ENCODE results near the gene HLA-A.
"Not testable (repeated sequence)": the region's sequence is repeated elsewhere in the genome, so short reads cannot be mapped to it uniquely, and the experiment has no call there.

Gene HLA-A

DNA sequence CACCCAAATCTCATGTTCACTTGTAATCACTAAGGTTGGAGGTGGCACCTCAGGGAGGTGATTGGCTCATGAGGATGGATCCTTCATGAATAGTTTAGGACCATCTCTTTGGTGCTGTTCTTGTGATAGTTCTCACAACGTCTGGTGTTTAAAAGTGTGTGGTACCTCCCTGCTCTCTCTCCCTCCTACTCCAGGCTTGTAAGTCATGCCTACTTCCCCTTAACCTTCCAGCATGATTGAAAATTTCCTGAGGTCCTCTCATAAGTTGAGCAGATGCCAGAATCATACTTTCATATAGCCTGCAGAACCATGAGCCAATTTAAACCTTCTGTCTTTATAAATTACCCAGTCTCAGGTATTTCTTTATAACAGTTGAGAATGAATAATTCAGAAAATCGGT is 16.6 kb downstream of the HLA-A start:
- in situ Hi-C loops (cut with MboI; ENCODE audit: low sequenced_read_pairs): no loop called here

DNA sequence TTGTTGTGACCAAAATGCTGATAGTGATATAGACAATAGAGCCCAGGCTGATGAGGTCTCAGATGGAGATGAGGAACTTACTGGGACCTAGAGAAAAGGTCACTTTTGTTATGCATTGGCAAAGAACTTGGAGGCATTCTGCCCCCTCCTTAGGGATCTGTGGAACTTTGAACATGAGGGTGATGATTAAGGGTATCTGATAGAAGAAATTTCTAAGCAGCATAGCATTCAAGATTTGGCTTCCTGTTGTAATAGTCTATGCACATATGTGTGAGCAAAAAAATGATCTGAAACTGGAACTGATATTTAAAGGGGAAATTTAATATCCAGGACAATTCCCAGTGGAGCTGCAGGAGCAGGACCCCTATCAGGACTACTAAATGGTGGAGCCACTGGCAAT is 17.1 kb downstream of the HLA-A start:
- in situ Hi-C loops (cut with MboI; ENCODE audit: low sequenced_read_pairs): no loop called here

DNA sequence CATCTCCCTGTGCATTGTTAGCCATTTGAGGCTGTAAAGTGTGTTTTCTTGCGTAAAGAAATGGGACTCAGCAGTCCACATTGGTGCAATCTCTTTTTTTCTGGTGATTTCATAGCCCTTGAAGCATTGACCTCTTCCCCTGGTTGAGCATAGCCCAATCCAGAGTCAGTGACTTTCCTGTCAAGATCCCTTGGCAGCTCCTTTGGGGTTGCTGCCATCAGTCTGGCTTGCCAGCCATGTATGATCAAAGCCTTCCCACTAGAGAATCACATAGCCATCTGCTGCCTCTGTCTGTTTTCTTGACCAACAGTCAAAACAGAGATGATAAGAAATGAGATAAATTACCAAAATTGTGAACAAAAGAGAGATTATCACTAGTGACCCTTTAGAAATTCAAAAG is 19.6 kb downstream of the HLA-A start:
- in situ Hi-C loops (cut with MboI; ENCODE audit: low sequenced_read_pairs): no loop called here

DNA sequence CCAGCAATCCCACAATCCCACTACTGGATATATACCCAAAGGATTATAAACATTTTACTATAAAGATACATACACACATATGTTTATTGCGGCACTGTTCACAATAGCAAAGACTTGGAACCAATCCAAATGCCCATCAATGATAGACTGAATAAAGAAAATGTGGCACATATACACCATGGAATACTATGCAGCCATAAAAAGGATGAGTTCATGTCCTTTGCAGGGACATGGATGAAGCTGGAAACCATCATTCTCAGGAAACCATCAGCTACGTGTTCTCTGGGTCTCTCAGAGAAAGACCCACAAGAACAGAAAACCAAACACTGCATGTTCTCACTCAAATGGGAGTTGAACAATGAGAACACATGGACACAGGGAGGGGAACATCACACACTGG is 21.4 kb downstream of the HLA-A start:
- in situ Hi-C loops (cut with MboI; ENCODE audit: low sequenced_read_pairs): not testable (repeated sequence)

DNA sequence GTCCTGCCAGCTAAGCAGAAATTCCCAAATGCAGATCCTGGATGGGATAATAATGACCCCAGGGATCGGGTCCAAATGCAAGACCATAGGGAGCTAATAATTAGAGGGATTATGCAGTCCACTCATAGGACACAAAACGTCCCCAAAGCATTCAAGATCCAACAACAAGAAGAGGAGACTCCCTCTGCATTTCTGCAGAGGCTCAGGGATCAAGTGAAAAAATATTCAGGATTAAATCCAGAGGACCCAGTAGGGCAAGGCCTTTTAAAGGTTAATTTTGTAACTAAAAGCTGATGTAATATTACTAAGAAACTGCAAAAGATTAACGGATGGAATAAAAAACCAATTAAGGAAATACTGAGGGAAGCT is 22.2 kb downstream of the HLA-A start:
- in situ Hi-C loops (cut with MboI; ENCODE audit: low sequenced_read_pairs): no loop called here

DNA sequence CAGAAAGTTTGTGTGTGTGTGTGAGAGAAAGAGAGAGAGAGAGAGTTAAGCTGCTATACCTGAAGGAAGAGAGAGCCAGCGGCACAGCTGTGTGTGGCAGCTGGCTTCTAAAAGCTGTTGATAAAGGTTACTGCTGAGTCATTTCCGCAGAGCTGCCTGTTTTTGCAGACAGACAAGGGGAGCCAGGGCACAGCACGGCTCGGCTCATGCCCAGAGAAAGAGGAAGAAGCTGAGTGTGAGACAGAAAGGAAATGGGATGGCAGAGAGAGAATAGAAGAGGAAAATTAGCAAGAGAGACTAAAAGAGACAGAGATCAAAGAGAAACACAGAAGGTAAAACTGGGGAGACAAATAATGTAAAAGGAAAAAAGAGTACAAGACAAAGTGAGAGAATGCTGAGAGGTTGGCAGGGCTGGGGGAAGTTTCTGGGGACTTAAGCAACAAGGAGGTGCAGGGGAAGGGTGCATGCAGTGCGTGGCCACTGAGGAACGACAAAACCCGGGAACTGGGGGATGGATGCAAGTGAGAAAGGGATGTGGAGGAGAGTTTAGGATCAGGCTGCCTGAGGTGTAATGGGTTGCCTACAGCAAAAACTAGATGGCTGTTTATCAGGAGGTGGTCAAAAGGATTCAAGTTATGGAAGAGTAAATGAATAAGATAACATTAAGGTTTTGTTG is 22.7 kb downstream of the HLA-A start:
- in situ Hi-C loops (cut with MboI; ENCODE audit: low sequenced_read_pairs): no loop called here

DNA sequence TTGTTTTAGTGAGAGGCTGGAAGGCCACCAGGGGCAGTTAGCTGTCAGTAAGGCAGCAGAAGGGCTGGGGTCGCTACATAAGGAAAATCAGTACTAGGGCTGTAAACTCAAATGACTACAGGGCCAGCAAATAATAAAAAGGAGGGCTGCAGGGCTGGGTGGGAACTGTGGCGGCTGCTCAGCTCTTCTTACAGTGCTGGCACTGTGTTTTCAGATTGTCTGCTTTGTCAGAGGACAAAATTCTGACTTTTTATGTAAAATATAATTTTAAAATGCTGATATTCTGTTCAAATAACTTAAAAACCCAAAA is 23.2 kb downstream of the HLA-A start:
- in situ Hi-C loops (cut with MboI; ENCODE audit: low sequenced_read_pairs): no loop called here

DNA sequence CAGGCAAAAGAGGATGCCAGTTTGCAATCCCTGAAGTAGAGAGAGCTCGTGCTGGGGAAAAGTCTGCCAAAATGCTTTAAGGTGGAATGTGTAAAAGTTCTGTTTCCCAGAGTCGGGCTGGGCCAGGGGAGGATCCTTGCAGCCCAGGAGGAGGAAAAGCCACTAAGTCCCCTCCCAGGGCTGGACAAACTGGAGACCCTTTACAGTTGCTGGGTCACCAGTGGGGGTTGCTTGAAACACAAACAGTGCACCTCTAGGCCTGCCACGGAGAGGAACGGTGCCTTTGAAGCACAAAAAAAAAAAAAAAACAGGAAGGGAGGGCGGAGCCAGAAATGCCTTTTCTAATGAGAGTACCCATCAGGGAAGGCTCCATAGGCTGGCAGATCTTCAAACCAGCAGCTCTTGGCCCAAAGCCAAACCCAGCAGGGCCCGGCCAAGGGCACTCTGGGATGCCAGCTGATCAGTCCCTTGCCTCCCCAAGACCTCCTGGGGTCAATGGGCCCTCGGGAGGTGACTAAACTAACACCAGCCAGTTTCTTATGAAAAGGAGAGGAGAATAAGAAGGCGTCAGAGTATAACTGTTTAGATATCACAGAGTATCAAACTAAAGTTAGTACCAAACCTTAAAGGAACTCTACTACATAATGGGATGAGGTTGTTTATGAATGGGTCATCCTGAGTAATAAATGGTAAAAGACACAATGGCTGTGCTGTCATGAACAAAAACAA is 23.7 kb downstream of the HLA-A start:
- in situ Hi-C loops (cut with MboI; ENCODE audit: low sequenced_read_pairs): no loop called here

DNA sequence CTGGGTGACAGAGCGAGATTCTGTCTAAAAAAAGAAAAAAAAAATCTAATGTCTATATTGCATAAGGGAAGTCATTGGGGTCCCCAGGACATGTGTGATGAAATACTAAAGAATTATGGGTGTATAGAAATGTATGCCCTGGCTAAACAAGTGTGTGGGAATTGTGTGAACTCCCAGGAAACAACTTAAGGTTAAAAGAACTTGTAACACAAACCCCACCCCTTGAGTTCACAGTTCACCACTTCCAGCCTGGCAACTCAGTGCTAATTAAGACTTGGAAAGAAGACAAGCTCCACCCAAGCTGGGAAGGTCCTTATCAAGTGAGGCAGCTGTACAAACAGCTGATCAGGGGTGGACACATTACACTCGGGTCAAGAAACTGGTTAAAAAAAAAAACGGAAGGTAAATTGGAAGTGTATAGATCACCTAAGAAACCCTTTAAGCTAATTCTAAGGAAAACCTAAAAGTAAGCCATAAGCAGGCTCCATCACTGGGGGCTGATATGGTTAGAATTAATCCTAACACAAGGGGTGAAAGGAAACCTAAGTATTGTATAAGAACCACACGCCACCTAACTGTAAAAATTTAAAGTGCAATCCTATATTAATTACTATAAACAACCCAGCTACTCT is 25.2 kb downstream of the HLA-A start:
- in situ Hi-C loops (cut with MboI; ENCODE audit: low sequenced_read_pairs): no loop called here

DNA sequence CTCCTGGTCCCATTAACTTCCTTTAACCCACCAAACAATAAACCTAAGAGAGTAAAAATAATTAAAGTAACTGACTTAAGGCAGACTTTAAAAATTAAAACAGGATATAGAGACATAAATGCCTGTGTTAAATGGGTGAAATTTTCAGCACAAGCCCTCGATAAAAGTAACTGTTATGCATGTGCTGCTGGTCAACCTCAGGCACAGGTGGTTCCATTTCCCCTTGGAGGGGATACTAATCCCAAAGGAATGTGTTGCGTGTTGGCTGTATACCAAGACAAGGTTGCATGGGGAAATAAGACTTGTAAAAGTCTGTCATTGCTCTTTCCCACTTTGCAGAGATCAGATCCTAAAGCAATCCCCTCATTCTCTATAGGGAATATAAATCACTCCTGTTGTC is 25.8 kb downstream of the HLA-A start:
- in situ Hi-C loops (cut with MboI; ENCODE audit: low sequenced_read_pairs): no loop called here

DNA sequence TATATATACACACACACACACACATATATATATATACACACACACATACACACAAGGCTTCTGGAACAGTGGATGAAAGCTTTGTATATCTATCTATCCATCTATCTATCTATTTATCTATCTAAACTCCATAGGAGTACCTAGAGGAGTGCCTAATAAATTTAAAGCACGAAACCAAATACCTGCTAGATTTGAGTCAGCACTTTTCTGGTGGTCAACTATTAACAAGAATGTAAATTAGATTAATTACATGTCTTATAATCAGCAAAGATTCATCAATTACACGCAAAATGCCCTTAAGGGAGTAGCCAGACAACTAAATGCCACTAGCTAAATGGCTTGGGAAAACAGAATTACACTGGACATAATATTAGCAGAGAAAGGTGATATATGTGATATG is 26.6 kb downstream of the HLA-A start:
- in situ Hi-C loops (cut with MboI; ENCODE audit: low sequenced_read_pairs): no loop called here

DNA sequence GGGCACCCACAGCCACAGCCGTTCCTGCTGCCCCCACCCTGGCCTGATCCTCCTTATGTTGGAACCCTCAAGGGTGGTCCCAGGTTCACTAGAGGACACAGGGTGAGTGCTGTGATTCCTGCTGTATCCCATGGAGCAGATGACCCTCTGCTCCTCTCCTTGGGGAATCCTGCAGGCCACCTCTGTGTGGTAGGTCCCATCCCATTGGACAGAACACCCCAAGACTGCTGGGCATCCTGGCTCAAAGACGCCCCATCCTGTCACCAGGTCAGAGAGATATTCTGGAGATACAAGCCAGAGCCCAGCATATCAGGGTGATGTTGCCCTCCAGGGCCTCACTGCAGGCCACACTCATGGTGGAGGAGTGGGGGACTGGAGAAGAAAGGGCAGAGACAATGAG is 28.4 kb downstream of the HLA-A start:
- in situ Hi-C loops (cut with MboI; ENCODE audit: low sequenced_read_pairs): no loop called here

DNA sequence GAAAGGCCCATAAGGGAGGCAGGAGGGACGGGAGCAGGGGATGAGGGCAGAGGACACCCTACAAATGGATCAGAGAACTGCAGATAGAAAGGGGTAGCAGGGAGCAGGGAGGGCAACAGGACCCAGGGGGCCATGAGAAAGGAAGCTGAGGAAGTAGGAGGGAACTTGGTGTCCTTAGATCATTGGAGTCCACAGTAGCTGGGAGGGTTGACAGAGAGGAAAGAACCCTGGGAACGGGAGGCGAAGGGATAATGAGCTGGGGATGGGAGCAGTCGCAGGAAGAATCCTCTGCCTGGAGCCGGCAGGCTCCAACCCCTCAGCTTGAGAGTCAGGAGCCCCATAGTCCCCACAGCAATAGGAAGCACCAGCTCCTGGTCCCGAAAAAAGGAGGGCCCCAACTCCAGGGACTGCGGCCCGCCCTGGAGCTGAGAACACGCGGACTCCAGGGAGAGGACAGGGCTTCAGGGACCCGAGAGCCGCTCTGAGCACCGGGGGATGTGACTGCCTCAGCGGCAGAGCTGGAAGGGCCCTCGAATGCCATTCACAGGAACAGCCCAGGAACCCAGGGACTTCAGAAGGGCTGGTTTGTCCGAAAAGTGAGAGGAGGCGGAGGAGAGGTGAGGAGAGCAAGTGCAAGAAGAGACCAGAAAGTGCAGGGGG is 32.7 kb downstream of the HLA-A start:
- in situ Hi-C loops (cut with MboI; ENCODE audit: low sequenced_read_pairs): no loop called here

DNA sequence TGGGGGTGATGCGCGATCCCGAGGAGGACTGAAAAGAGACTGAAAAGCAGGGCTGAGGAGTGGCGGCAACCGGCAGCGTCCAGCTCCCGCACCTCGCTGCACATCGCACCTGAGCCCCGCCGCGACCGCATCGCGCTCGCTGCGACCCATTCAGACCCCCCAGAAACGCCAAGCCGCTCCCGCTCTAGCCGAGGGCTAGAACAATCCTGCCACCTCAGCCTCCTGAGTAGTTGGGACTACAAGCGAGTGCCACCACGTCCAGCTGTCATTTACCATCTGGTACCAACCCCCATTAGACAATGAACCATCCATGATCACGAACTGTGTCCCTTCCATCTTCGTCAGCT is 33.2 kb downstream of the HLA-A start:
- in situ Hi-C loops (cut with MboI; ENCODE audit: low sequenced_read_pairs): no loop called here

DNA sequence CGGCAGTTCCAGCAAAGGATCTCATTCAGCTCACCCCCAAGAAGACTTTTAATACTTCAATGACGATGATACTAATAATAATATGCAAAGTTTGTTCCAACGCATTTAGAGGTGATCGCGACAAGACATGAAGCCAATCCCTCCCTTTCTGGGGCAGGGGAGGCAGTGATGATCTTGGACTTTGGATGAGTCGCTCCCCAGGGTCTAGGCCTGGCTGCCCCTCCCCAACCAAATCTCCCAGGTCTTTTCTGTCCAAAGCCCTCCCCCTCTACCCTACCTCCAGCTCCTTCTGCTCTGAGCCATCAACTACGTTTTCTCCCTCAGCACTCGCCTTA is 33.9 kb downstream of the HLA-A start:
- in situ Hi-C loops (cut with MboI; ENCODE audit: low sequenced_read_pairs): no loop called here

DNA sequence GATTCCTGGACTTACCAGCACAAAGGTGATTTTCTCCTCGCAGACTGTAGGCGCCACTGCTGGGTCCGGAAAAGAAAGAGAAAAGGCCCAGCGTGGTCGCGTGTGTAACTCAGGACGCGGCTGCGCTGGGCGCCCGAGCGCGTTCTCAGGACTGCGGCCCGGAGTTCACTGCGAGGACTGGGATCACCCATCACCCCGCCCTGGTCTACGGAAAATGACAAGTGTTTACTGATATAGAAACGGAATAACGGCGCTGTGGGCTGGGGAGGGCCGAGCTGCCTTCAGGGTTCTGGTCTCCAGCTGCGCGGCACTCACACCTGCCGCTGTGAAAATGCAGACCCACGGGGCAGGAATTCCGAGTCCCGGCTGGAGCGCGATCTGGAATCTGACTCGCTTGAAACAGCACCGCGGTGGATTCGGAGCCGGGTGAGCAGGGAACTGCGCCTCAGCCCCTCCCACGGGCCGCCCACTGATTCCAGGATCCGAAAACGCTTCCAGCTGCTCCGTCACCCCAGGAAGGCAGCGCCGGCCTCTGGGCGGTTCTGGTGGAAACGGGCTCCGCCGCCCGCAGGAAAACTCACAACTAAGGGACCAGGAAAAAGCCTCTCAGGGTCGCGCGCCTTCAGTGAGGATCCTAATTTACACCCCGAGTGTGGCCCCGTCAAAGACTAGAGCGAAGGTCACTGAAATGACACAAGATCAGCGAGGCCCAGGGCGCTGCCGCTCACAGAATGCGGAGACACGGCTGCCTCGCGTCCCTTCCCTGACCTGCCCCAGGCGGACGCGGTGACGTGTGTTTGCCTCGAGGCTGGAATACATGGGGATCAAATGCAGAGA is 34.5 kb downstream of the HLA-A start:
- in situ Hi-C loops (cut with MboI; ENCODE audit: low sequenced_read_pairs): no loop called here

DNA sequence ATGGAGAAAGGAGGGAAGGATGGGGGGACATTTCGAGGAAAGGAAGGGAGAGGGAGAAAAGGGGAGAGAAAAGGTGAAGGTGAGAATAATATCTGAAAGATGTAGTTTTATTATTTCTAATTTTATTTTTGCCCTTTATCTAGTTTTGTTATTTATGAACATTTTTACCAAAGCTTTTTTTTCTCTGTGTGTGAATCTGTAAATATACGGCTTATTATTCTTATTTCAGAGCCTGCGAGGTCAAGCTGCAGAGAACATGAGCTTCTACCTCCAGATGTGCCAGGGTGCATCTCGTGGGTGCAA is 35.0 kb downstream of the HLA-A start:
- in situ Hi-C loops (cut with MboI; ENCODE audit: low sequenced_read_pairs): no loop called here

DNA sequence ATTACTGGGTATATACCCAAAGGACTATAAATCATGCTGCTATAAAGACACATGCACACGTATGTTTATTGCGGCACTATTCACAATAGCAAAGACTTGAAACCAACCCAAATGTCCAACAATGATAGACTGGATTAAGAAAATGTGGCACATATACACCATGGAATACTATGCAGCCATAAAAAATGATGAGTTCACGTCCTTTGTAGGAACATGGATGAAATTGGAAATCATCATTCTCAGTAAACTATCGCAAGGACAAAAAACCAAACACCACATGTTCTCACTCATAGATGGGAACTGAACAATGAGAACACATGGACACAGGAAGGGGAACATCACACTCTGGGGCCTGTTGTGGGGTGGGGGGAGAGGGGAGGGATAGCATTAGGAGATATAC is 37.7 kb downstream of the HLA-A start:
- in situ Hi-C loops (cut with MboI; ENCODE audit: low sequenced_read_pairs): not testable (repeated sequence)

DNA sequence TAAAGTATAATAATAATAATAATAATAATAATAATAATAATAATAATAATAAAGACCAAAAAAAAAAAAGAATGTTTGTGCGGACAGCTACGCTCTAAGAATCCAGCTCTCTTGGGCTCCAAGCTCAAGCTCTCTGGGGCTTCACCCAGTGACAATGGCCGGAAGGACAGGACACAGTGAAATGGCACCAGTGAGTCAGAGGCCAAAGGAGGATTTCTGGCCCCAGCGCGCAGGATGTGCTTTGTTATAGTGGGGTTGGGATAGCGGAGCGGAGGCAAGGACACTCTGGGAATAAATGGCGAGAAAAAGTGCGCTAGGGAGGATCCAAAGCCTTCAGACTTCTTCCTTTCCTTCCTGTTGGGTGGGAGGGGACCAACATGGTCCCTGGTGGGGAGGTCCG is 38.2 kb downstream of the HLA-A start:
- in situ Hi-C loops (cut with MboI; ENCODE audit: low sequenced_read_pairs): no loop called here

DNA sequence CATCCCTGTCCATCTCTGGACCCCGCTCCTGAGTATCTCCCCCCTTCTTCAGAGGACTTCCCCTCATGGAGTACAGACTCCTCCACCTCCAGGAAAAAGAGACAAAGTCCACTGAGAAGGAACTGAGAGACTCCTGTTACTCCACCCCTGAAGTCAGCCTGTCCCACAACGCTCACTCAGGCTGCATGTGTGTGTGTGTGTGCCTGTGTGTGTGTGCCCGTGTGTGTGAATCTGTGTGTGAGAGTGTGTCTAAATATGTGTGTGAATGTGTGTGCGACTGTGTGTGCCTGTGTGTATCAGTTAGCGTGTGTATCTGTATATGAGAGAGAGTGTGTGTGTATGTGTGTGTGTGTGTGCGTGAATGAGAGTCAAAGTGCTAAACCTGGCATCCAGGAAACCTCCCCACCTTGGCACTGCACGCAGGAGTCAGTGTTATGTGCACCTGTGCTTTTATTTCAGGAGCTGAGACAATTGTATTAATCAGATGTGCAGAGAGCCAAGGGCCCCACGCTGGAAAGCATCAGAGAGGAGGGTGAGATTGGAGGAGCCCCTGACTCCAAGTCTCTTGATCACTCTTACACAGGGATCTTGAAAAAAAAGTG is 39.0 kb downstream of the HLA-A start:
- in situ Hi-C loops (cut with MboI; ENCODE audit: low sequenced_read_pairs): no loop called here

DNA sequence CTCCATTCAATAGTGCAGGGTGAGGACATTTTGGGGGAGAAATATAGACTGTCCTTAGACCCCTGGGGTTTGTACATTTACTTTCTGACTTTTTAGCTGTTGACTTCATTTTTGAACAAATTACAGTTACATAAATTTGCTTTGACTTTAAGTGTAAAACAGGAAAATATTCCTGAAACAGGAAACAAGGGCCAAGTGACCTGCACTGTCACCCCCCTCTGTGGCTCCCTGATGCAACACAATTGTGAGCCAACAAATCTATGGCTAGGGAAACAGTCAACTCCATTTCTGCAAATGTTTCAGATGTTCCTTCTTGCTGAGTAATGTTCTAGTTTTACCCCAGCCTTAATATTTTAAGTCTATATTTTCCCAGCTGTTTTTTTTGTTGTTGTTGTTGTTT is 39.8 kb downstream of the HLA-A start:
- in situ Hi-C loops (cut with MboI; ENCODE audit: low sequenced_read_pairs): no loop called here
